GM12874 (cell line): ENCODE measurements around the gene RAD1.

Experiments used
- TF ChIP-seq, protein P1 (sequence below): IDR thresholded peaks from 2 replicates; pipeline ENCODE4 v1.5.1; 2011; ENCODE audit warnings: low read depth, mild to moderate bottlenecking, control low read depth, low read length, moderate library complexity; ENCODE audit not compliant: insufficient read depth

Gene RAD1

DNA sequence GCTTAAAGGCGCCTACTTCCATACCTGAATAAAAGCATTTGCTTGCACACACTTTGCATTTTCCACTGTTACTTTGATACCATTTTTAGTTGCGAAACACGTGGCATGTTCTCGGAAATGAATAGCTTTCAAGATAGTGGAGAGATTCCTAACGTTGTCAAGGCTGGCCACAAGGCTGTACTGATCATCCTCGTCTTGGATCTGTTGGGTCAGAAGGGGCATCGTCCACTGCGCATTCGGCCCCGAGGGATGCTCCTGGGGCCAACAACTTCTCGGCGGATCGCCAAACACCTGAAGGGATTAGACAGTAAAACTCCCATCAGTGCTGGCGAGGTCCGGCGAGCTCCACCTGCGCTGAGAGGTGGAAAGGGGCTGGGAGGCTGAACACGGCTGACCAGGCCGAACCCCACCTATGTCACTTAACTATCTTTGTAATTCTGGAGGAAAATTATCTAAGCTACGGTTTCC is 599 bp downstream of the RAD1 start:
- TF ChIP-seq, protein P1, sequence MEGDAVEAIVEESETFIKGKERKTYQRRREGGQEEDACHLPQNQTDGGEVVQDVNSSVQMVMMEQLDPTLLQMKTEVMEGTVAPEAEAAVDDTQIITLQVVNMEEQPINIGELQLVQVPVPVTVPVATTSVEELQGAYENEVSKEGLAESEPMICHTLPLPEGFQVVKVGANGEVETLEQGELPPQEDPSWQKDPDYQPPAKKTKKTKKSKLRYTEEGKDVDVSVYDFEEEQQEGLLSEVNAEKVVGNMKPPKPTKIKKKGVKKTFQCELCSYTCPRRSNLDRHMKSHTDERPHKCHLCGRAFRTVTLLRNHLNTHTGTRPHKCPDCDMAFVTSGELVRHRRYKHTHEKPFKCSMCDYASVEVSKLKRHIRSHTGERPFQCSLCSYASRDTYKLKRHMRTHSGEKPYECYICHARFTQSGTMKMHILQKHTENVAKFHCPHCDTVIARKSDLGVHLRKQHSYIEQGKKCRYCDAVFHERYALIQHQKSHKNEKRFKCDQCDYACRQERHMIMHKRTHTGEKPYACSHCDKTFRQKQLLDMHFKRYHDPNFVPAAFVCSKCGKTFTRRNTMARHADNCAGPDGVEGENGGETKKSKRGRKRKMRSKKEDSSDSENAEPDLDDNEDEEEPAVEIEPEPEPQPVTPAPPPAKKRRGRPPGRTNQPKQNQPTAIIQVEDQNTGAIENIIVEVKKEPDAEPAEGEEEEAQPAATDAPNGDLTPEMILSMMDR: no peak

- TF ChIP-seq, protein P1: no peak
Measured at GRCh38 chr5:34913072-34913471, 2.2 kb downstream of the RAD1 start.

GRCh38 chr5:34905564-34905963 is 9.7 kb downstream of the RAD1 start:
- TF ChIP-seq, protein P1: no peak

DNA sequence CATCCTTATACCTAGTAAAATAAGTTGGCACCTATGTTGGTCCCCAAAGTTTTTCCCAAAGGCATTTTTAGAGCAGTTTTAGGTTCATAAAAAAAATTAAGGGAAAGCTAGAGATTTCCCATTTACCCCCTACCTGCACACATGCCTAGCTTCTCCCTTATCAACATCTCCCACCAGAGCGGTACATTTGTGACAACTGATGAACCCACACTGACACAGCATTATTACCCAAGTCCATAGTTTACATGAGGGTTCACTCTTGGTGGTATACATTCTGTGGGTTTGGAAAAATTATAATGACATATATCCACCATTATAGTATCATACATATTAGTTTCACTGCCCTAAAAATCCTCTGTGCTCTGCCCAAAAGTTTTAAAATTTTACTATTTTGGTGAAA is 12.0 kb downstream of the RAD1 start:
- TF ChIP-seq, protein P1: no peak

DNA sequence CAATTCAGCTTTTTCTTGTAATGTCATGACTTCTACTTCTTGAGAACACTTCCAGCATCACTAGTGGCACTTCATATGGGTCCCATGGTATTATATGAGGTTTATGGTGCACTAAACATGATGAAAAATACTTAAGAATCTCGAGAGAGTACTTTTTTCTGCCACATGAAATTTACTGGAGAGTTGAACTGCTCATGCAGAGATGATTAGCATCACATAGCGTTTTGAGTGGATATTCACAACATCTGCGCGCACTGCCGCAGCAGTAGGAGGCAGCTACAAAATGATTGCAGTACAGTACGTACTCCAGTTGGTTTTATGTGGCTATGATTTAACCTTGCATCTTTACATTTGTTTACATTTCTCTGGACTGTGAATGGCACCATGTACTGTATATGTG is 14.7 kb downstream of the RAD1 start:
- TF ChIP-seq, protein P1: no peak

- TF ChIP-seq, protein P1: no peak
Measured at GRCh38 chr5:34899066-34899465, 16.2 kb downstream of the RAD1 start.

DNA sequence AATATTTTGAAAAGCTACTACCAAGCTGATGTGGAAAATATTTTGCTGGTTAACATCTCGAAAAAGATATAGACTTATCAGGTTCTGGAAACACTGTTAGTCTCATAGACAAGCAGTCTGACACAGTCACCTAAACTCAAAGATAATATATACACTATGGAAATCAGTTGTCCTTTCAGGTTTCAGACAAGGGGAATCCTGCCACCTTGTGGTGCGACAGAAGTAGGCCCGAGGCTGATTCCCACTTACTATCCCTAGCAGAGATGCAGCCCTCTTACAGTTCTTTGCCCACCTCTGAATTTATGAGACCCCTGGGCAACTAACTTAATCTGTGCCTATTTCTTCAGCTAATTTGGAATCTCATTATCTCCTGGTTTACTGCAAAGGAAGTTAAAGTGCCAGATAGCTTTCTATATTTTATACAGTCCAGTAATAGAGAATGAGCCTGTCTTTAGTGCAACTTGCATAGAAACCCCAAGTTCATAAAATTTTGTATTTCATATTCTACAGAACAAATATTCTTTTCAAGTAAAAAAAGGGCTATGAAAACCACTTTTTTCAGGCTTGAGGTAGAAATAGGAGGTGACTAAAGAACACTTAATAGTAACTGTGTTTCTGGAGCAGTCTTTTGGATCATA is 16.9 kb downstream of the RAD1 start:
- TF ChIP-seq, protein P1: peak; percentile 70
